Femur (tissue), 1 donor: ENCODE results near the gene BABAM1.

Experiments used
- DNase-seq: peaks from one replicate; pipeline ENCODE4 v3.0.0-alpha.2; 2017

BABAM1 gene

DNA sequence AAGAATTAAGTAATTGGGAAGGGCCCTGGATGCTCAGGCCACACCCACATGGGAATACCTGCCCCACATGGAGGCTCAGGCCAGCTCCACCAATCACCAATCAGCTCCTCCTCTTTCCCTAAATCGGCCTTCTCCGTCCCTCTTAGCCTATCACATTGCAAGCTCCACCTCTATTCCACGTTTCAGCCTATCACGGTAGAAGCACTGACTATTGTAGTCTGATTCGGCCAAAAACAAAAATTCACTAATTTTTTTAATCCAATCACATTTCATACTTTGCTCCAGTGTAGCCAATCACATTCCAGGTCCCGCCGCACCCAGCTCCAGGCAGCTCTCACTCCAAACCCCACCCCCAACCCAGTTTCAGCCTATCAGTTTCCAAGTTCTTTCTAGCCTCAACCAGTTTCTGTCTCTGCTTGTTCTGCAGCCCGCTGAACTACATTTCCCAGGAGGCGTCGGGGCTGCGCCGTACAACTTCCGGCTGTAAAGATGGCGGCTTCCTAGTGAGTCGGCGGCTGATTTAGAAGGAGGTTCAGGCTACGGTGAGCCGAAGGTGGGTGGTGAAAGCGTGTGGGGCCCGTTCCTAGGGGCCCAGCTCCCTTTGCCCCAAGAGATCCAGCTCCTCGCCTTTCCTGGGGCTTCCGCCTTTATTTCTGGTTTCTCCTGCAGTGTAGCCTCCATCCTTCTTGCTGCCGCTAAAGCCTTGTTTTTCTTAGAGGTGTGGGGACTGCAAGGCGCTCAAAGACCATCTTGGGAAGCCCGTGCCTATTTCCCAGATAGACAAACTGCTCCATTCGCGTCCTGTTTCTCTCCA, at the start of gene BABAM1:
Gene BABAM1, plus strand, starts transcription at position 469 of the 814 bp plus-strand sequence. CDS start 1,364 bp downstream, outside the sequence.
- peak; percentile 99 for DNase-seq

DNA sequence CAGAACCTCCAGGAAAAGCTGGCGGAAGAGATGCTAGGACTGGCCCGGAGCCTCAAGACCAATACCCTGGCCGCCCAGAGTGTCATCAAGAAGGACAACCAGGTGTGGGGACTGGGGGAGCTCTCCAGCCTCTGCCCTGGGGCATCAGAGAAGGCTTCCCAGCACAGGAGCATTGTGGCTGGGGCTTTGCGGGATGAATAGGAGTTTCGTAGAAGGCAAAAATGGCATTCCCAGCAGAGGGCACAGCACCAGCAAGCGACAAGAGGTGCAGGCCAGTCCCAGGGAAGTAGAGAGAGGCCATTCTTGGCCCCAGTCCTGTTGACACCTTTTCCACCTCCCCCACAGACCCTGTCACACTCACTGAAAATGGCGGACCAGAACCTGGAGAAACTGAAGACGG, 48.0 kb upstream of the BABAM1 start:
- DNase-seq, result no peak

- no peak for DNase-seq
Observed at GRCh38 chr19:17220207-17220758, 47.0 kb upstream of the BABAM1 start.

- no peak for DNase-seq
Observed at GRCh38 chr19:17225053-17225452, 42.2 kb upstream of the BABAM1 start.

DNA sequence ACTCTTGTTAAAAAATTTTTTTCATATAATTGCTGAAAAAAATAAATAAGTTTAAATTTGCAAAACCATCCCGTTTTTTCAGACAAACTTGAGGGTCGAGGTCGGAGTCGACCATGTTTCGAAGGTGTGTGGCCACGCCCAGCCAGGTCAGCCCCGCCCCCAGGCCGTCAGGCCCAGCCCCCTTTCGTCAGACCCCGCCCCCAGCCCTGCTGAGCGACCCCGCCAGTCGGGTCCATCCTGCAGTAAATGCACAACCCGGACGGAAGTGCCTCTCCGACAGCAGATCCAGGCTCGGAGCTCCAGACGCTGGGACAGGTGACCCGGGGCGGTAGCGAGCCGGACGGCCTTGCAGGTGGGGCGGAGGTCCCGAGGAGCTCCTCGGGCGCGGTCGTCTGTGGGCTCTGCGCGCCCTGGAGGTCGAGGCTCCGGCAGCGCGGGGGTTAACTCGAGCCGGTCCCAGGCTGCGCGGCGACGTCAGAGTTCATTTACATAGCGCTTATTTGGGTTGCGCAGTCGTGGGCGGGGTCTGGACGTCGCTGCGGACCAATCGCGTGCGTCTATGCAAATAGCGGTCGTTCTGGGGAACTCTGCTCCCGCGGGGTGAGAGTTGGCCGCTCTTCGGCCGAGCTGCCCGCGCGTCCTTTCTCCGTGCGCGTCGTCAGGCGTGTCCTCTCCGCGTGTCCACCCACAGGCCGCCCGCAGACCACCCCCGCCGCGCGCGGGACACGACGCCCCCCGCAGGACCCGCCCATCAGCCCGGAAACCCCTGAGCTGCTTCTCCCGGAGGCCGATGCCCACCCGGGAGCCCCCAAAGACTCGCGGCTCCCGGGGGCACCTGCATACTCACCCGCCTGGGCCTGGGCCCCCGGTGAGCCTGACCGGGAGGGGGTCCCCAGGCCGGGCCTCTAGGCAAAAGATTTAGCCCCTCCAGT, 41.0 kb upstream of the BABAM1 start, which contains the start of gene OCEL1:
Gene OCEL1, plus strand, starts transcription at position 225 of the 932 bp plus-strand sequence. Its CDS starts 22 bp downstream, at position 247.
- peak; percentile 99 for DNase-seq

DNA sequence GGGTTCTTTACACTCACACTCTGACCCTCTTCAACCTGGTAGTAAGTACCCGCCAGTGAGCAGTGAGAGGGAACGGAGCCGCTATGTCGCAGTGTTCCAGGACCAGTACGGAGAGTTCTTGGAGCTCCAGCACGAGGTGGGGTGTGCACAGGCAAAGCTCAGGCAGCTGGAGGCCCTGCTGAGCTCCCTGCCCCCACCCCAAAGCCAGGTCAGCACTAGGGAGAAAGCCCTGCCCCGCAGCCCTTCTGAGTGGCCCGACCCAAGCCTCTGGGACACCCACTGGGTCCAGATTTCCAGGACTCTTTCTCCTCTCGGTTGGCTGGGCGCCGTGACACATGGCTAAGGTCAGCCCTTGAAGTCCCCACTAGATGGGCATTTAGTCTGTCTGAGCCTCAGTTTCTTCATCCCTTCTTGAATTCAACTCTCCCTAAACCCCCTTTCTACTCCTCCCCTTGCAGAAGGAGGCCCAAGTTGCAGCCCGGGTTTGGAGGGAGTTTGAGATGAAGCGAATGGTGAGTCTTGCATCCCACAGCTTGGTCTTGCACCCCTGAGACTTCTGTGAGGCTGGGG, 39.4 kb upstream of the BABAM1 start:
- no peak for DNase-seq

DNA sequence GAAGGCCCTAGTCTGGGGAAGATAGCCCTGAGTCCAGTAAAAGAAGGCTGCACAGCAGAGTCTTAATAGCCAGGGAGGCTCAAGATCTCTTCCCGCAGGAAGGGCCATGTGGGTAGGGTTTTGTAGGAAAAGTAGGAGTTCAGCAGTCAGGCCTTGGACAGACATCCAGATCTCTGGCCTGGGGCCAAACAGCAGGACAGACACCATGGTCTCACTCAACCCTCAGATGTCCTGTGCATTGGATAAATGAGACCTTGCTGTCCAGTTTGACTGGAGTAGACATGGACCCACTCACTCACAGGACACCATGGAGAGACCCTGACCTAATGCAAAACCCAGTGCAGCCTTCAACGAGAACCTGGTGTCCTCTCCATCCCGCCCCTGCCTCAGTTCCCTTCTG, 37.4 kb upstream of the BABAM1 start:
- DNase-seq, result no peak

DNA sequence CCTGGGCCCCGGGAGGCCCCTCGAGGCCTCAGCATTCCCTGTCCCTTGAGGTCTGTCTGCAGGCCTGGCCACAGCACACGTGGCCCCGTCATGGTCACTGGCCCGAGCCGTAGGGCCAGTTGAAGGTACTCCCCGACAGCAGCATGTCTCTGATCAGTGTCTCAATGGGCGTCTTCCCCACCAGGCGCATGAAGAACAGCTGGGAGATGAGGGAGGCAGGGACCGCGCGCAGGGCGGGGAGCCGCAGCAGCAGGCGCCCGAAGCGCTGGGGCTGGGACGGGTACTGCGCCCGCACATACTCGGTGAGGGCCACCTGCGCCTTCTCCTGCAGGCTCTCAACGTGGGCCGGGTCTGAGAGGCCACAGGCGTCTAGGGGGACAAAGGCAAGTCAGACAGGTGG, 35.0 kb upstream of the BABAM1 start:
- DNase-seq, result no peak

GRCh38 chr19:17234911-17235299, 32.3 kb upstream of the BABAM1 start:
- DNase-seq, result peak; percentile 50

DNA sequence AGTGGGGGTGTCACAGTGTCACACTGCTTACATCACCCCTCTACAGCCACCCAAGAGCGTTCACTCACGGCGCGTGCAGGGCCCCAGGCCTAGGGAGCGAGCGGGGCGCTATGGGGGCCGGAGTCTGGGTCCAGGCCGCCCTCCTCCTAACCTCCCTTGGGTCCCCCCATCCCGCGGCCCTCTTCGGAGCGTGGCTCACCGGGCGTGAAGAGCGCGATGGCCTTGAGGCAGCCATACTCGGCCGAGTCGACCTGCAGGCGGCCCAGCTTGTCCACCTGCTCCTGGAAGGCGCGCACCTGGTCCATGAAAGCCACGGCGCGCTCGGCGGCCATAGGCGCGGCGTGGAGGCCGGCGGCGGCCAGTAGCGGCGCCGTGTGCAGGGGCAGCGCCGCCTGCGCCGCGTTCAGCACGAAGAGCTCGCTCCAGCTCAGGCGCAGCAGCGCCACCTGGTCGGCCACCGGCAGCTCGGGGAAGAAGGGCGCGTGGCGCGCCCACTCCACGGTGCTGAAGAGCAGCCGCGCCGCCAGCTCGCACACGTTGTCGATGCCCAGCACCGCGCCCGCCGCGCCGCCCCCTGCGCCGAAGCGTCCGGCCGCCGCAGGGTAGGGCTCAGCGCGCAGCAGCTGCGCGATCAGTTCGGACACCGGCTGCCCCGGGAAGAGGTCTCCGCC, 31.8 kb upstream of the BABAM1 start:
- DNase-seq, result peak; percentile 79

DNA sequence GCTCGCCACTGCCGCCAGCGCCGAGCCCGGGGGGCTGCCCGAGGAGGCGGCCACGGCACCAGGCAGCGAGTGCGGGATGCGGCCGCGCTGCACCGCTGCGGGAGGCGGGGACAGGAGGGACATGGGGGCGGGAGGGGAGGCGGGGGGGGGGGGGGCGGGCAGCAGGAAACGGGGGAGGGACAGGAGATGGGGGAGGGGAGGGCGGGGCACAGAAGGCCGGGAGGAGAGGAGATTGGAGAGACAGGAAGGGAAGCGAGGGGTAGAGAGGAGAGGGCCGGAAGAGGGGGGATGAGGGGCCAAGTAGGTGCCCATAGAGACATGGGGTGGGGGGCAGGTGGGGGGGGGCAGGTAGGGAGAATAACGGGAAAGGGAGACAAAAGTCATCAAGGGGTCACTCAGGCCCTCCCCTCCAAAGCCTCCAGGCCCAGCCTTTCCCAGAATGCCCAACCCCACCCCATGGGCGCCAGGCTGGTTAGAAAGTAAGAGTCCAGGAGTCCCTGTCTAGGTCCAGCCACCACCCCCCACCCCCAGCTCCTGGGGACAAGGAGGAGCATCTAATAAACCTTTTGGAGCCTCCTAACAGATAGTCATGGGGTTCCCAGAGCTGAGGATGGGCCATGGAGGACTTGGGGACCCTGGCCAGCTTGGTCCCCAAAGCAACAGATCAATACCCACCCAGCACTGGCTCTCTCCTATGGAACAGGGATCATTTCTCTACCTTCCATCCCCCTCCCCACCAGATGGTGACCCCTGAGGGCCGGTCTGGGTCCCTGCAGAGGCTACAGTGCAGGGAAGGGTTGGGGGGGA, 31.1 kb upstream of the BABAM1 start:
- peak; percentile 43 for DNase-seq

DNA sequence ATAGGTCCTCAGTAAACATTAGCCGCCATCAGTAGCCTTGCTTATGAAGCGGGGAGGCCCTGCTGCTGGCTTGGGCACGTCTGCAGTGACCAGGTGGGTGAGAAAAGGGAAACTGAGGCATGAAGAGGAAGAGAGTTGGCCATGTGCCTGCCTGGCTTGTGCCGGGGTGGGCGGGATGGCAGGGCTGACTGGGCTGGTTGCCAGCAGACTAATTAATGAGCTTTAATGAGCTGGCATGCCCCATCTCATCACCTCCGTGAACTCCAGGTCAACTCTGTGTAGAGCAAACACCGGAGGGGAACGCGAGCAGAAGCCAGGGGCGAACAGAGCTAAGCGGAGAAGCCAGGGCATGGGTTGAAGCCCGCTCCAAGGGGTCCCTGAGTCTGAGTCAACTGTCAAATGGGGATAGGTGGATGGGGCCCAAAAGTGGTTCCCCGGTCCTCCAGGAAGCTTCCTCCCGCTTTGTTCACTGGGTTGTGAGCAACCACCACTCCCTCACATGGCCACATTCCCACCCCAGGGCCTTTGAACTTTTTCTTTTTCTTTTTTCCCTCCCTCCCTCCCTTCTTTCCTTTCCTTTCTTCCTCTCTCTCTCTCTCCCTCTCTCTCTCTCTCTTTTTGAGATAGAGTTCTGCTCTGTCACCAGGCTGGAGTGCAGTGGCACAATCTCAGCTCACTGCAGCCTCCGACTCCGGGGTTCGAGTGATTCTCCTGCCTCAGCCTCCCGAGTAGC, 30.3 kb upstream of the BABAM1 start:
- no peak for DNase-seq

GRCh38 chr19:17237747-17238706, 29.2 kb upstream of the BABAM1 start:
- DNase-seq, result no peak

GRCh38 chr19:17240062-17240752, 27.0 kb upstream of the BABAM1 start:
- DNase-seq, result no peak

DNA sequence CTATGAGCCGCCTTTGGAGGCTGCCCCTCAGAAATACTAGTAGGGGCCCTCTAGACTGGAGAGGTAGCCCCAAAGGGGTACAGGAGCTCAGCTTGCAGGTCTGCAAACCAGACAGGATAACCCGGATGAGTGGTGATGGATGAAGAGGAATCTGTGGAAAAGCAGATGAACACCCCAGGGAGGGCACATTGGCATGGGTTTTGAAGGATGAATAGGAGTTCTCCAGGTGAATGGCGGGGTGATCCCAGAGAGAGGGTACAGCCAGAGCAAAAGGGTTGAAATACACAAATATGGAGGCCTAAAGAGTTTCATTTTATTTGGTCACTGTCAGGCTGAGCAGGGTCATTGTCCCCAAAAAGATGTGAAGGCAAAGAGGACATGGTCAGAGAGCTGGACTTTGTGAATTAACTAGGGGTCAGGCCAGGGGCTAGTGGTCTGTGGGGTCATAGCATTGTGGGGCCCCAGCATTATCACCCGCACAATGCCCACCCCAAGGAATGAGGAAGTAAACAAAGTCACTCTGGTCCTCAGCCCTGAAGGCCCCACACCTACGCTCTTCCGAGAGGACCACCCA, 26.3 kb upstream of the BABAM1 start:
- no peak for DNase-seq

DNA sequence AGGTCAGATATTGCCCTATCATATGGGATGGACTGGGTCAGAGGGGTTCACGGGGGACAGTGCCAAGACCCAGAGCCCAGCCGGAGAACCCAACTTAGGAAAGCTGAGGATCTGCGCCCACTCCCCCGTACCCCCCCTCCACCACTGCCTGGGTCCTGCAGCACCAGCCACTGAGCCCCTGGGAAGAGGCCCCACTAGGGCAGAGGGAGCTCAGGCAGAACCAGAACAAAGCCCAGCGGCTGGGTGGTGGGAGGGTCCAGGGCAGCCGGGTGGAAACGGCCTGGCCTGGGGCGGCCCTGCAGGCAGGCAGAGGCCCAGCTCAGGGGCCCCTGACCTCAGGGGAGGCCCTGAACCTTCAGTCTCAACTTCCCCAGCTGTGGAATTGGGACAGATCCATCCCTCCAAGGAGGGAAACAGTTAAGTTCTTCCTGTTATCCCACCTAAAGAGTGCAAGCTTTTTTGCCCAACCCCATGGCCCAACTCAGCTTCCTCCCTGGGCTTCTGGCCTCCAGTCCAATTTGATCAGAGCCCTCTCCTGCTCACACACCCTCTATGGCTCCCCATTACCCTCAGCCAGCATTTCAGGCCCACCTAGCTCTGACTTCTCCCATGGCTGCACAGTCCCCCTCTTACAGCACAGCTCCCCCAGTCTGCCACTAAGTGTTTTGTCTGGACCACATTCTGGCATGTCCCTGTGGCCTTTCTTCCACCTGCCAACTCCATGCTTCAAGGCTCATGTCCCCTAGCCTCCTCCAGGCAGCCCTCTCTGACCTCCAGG, 24.6 kb upstream of the BABAM1 start:
- DNase-seq, result no peak

GRCh38 chr19:17243211-17243829, 23.9 kb upstream of the BABAM1 start:
- DNase-seq, result no peak
